Measurements from ENCODE around the gene ETDC.

Gene ETDC

DNA sequence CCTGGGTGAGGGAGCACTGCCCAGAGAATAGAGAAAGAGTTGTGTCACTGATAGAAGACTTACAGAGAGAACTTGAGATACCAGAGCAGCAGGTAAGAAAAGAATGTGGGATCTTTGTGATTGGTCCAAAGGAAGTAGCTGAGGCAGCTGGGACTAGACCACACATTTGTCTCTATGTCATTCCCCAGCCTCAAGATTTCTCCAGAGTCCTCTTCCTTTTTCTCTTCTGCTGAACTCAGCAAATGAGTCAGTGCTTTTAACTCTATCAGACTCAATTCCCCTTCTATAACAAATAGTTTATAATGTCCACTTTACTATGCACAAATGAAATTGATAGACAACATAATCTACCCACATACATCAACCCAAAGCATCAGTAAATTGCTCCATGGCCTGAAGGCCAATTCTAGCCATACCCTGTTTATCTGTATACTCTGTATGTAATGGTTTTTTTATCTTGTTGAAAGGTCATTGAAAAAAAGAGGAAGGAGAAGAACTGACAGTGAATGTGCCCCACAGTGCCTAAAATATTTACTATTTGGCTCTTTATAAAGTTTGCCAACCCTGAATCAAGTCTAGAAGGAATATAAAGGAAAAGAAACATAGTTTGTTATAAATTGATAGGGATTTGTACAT, 38.2 kb downstream of the ETDC start:
- DNase-seq: no peak

DNA sequence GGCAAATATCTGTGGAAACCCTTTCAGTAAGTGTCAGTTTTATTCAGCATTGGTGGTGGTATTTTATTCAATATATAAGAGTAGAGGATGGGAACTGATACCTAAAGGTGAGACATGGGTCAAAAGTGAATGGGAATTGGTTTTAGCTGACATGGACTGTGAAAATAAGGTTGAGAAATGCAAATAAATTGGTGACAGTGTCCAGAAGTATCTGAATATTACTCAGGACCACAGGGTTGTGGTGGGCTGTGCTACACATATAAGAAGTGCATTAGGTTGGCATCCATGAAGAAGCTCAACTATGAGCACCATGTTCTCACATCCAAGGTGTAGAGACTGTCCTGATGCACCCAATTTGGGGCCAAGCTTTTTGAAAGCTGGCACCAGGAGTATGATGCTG, 45.0 kb downstream of the ETDC start:
- no peak for DNase-seq

All from NCI-H187 (cell line).